Mesendoderm (in vitro differentiated cells): ENCODE results near the gene KCNF1.

Experiments
- DNase-seq: peaks from one replicate; pipeline ENCODE4 v3.0.0; 2013
- H2AK5ac ChIP-seq: 2 replicates; pipeline ENCODE4 v1.6.1; 2013; ENCODE audit warnings: low read length, inconsistent platforms
- H2BK120ac ChIP-seq: 2 replicates; pipeline ENCODE4 v1.6.1; 2013; ENCODE audit warnings: low read depth, mild to moderate bottlenecking, low read length, moderate library complexity, mixed read lengths
- H2BK15ac ChIP-seq: replicated peaks from 2 replicates; pipeline ENCODE4 v1.6.1; 2013; ENCODE audit warnings: low read depth, mild to moderate bottlenecking, moderate library complexity
- H2BK5ac ChIP-seq: 2 replicates; pipeline ENCODE4 v1.6.1; 2013; ENCODE audit warnings: low read length, inconsistent platforms
- H3K18ac ChIP-seq: 2 replicates; pipeline ENCODE4 v1.6.1; 2013; ENCODE audit warnings: mild to moderate bottlenecking, low read length, mixed read lengths
- H3K23ac ChIP-seq: one replicate; pipeline ENCODE4 v1.6.1; 2013; ENCODE audit warnings: low read length
- H3K27ac ChIP-seq: 2 replicates; pipeline ENCODE4 v1.5.1; 2013; ENCODE audit warnings: low read depth, mild to moderate bottlenecking, inconsistent platforms, low read length, moderate library complexity
- H3K27me3 ChIP-seq: 2 replicates; pipeline ENCODE4 v1.6.1; 2013; ENCODE audit warnings: low read length, control low read depth, mild to moderate bottlenecking, inconsistent platforms; ENCODE audit not compliant: insufficient read depth, poor library complexity
- H3K36me3 ChIP-seq: 2 replicates; pipeline ENCODE4 v1.6.1; 2013; ENCODE audit warnings: low read length, inconsistent platforms; ENCODE audit not compliant: control insufficient read depth, insufficient read depth
- H3K4ac ChIP-seq: one replicate; pipeline ENCODE4 v1.6.1; 2013; ENCODE audit warnings: low read depth, mild to moderate bottlenecking, low read length, moderate library complexity
- H3K4me1 ChIP-seq: 2 replicates; pipeline ENCODE4 v1.6.1; 2013; ENCODE audit warnings: low read depth, low read length, inconsistent platforms; ENCODE audit not compliant: control insufficient read depth
- H3K4me2 ChIP-seq: 2 replicates; pipeline ENCODE4 v1.6.1; 2013; ENCODE audit warnings: low read length
- H3K4me3 ChIP-seq: 2 replicates; pipeline ENCODE4 v1.5.1; 2013; ENCODE audit warnings: mild to moderate bottlenecking, low read length
- H3K56ac ChIP-seq: one replicate; pipeline ENCODE4 v1.6.1; 2013; ENCODE audit warnings: low read length
- H3K79me1 ChIP-seq: 2 replicates; pipeline ENCODE4 v1.6.1; 2013; ENCODE audit warnings: low read length, inconsistent platforms
- H3K79me2 ChIP-seq: 2 replicates; pipeline ENCODE4 v1.6.1; 2013; ENCODE audit warnings: mild to moderate bottlenecking, low read length; ENCODE audit not compliant: control insufficient read depth, insufficient read depth
- H3K9ac ChIP-seq: 2 replicates; pipeline ENCODE4 v1.6.1; 2013; ENCODE audit warnings: low read length, inconsistent platforms
- H4K5ac ChIP-seq: one replicate; pipeline ENCODE4 v1.6.1; 2013; ENCODE audit warnings: low read length
- H4K8ac ChIP-seq: one replicate; pipeline ENCODE4 v1.6.1; 2013; ENCODE audit warnings: low read depth, mild to moderate bottlenecking, control low read depth, low read length, moderate library complexity
- WGBS: extraction: QIAGEN DNeasy Blood & Tissue Kit; methylation state at CpG from one replicate; pipeline ENCODE4 v1.1.7; 2013; ENCODE audit warnings: low lambda C conversion rate, missing lambda C conversion rate; ENCODE audit not compliant: insufficient coverage; ENCODE audit errors: extremely low coverage; 5-methylcytosine and 5-hydroxymethylcytosine counted together

Gene KCNF1

GRCh38 chr2:10909050-10909995 is 2.4 kb upstream of the KCNF1 start:
- Histone ChIP-seq H3K79me2 (no peaks in the 10 kb centered on the region), H3K4ac (no peak overlapping the region), H3K79me1 (no peaks in the 10 kb centered on the region), H3K27ac (peak overlapping the region; percentile 10), H3K9ac (peak overlapping the region; percentile 2), H3K27me3 (no peaks in the 10 kb centered on the region), H4K8ac (no peak overlapping the region), H2BK5ac (no peak overlapping the region), H3K18ac (no peak overlapping the region), H3K4me1 (peaks cover 13% of the 10 kb centered on the region), H2BK120ac (peak overlapping the region; percentile 21), H2BK15ac (no peak overlapping the region), H3K56ac (peak overlapping the region; percentile 51), H4K5ac (no peak overlapping the region), H3K23ac (no peak overlapping the region), H3K4me3 (no peak overlapping the region), H3K4me2 (no peak overlapping the region), H2AK5ac (no peak overlapping the region), H3K36me3 (no peaks in the 10 kb centered on the region)
- no CpG with 5 or more reads among the region's 15 CpGs for WGBS
- DNase-seq, result peak; percentile 75

GRCh38 chr2:10909996-10910341 is 1.8 kb upstream of the KCNF1 start:
- Histone ChIP-seq H3K18ac (no peak overlapping the region), H3K27me3 (no peaks in the 10 kb centered on the region), H3K79me1 (no peaks in the 10 kb centered on the region), H3K9ac (no peak overlapping the region), H3K4me1 (peaks cover 13% of the 10 kb centered on the region), H3K23ac (no peak overlapping the region), H2AK5ac (no peak overlapping the region), H3K79me2 (no peaks in the 10 kb centered on the region), H2BK15ac (no peak overlapping the region), H2BK120ac (no peak overlapping the region), H4K5ac (no peak overlapping the region), H3K4ac (no peak overlapping the region), H3K56ac (no peak overlapping the region), H3K4me2 (no peak overlapping the region), H4K8ac (no peak overlapping the region), H3K27ac (peak overlapping the region; percentile 10), H3K4me3 (no peak overlapping the region), H2BK5ac (no peak overlapping the region), H3K36me3 (no peaks in the 10 kb centered on the region)
- DNase-seq, result peak; percentile 66
- WGBS, result no CpG with 5 or more reads among the region's 3 CpGs

GRCh38 chr2:10910625-10911024 is 1.1 kb upstream of the KCNF1 start:
- no CpG with 5 or more reads among the region's 11 CpGs for WGBS
- no peak overlapping the region for H2BK120ac ChIP-seq
- H2BK5ac ChIP-seq, result peak overlapping the region; percentile 89
- H3K36me3 ChIP-seq, result no peaks in the 10 kb centered on the region
- peak overlapping the region; percentile 29 for H3K27ac ChIP-seq
- peaks cover 13% of the 10 kb centered on the region for H3K4me1 ChIP-seq
- no peak overlapping the region for H3K4me3 ChIP-seq
- no peaks in the 10 kb centered on the region for H3K79me1 ChIP-seq
- no peak overlapping the region for H3K23ac ChIP-seq
- no peak overlapping the region for H3K4me2 ChIP-seq
- H3K4ac ChIP-seq, result no peak overlapping the region
- no peak overlapping the region for H2BK15ac ChIP-seq
- no peak for DNase-seq
- H4K8ac ChIP-seq, result no peak overlapping the region
- peak overlapping the region; percentile 97 for H2AK5ac ChIP-seq
- no peaks in the 10 kb centered on the region for H3K79me2 ChIP-seq
- no peak overlapping the region for H3K18ac ChIP-seq
- no peaks in the 10 kb centered on the region for H3K27me3 ChIP-seq
- H3K9ac ChIP-seq, result no peak overlapping the region
- H3K56ac ChIP-seq, result peak overlapping the region; percentile 77
- no peak overlapping the region for H4K5ac ChIP-seq

- H3K56ac ChIP-seq, result peak overlapping the region; percentile 84
- H2BK15ac ChIP-seq, result no peak overlapping the region
- peak overlapping the region; percentile 8 for H2BK120ac ChIP-seq
- peaks cover 13% of the 10 kb centered on the region for H3K4me1 ChIP-seq
- no peaks in the 10 kb centered on the region for H3K27me3 ChIP-seq
- H3K4me3 ChIP-seq, result peak overlapping the region; percentile 20
- no peaks in the 10 kb centered on the region for H3K79me2 ChIP-seq
- H2AK5ac ChIP-seq, result no peak overlapping the region
- H4K5ac ChIP-seq, result no peak overlapping the region
- H3K23ac ChIP-seq, result no peak overlapping the region
- H3K4me2 ChIP-seq, result peak overlapping the region; percentile 77
- H3K79me1 ChIP-seq, result no peaks in the 10 kb centered on the region
- H3K36me3 ChIP-seq, result no peaks in the 10 kb centered on the region
- DNase-seq, result no peak
- H4K8ac ChIP-seq, result no peak overlapping the region
- peak overlapping the region; percentile 53 for H3K18ac ChIP-seq
- peak overlapping the region; percentile 62 for H3K9ac ChIP-seq
- H3K4ac ChIP-seq, result peak overlapping the region; percentile 48
- WGBS, result no CpG with 5 or more reads among the region's 81 CpGs
- H3K27ac ChIP-seq, result no peak overlapping the region
- no peak overlapping the region for H2BK5ac ChIP-seq
Measured at GRCh38 chr2:10912076-10912731, 470 bp downstream of the KCNF1 start.

GRCh38 chr2:10912796-10913455 is 1.2 kb downstream of the KCNF1 start:
- no peak for DNase-seq
- no CpG with 5 or more reads among the region's 58 CpGs for WGBS
- Histone ChIP-seq H3K79me2 (no peaks in the 10 kb centered on the region), H3K9ac (no peak overlapping the region), H3K4me2 (no peak overlapping the region), H3K4me3 (no peak overlapping the region), H3K4me1 (peaks cover 13% of the 10 kb centered on the region), H2AK5ac (no peak overlapping the region), H3K79me1 (no peaks in the 10 kb centered on the region), H4K8ac (no peak overlapping the region), H3K56ac (no peak overlapping the region), H3K27ac (no peak overlapping the region), H4K5ac (no peak overlapping the region), H2BK5ac (no peak overlapping the region), H3K23ac (no peak overlapping the region), H3K36me3 (no peaks in the 10 kb centered on the region), H2BK120ac (no peak overlapping the region), H3K27me3 (no peaks in the 10 kb centered on the region), H2BK15ac (no peak overlapping the region), H3K18ac (no peak overlapping the region), H3K4ac (no peak overlapping the region)
